ENCODE measurements around the gene ALPL. TPM values are rescaled to one million over a fixed set of nuclear protein-coding genes. Genes with fewer than 3 reads are reported as not detected.

The ALPL gene
- total and polyA plus RNA-seq, 7 donors, result 0.73 to 2.0 (median 1.3) TPM

DNA sequence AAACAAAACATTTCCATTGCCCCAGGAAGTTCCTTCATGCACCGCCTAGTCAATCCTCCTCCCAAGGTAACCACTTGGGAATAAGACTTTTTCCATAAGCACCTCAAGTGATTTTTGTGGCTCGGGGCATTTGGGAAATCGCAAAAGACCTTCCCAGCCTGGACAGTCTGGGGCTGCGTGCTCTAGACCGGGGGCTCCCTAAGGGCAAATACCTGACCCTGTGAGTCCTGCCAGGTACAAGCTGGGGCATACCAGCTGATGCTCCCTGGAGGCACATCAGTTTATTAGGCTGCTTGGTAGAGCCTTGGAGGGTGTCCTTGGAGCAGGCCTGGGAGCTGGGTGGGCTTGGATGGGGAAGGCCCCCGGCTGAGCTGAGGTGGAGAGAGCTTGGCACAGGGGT, 34.4 kb downstream of the ALPL start:
- no peak overlapping the region for H3K27ac ChIP-seq
- peaks cover 0 to 19% (median 0%) of the 10 kb centered on the region in 3 donors for H3K27me3 ChIP-seq (ENCODE audit: insufficient read depth in 3 of 3, low read length in 2 of 3)
- H3K4me1 ChIP-seq, result no peaks in the 10 kb centered on the region
- H3K9me3 ChIP-seq, result no peaks in the 10 kb centered on the region
- intact Hi-C loops (cut with DNase I), result no loop called here
- no peak for TF ChIP-seq CTCF (IDR thresholded peaks at IDR 0.05)
- DNase-seq (no peak), ATAC-seq (no peak)
- no peaks in the 10 kb centered on the region for H3K36me3 ChIP-seq (ENCODE audit: insufficient read depth in 1 of 2, low read depth in 1 of 2)
- H3K4me3 ChIP-seq, result no peak overlapping the region
- 82 to 89% (median 88%) methylated on average over 6 of the region's 6 CpGs for WGBS, 3 donors

DNA sequence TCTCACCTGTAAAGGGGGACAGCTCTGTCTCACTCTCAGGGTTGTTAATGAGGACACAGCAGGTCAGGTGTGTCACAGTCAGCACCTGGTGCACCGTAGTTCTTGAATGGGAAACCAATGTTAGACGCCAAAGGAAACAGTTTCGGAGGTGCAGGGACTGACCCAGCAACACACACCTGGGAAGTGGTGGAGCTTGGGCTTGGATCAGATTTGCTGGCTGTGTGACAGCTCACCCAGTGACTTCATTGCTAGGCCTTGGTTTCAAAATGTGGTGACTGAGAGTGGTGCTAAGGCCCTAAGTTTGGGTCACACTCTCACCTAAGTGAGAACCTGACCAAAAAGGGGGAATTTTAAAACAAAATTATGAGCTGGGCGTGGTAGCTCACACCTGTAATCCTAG, 34.9 kb downstream of the ALPL start:
- Histone ChIP-seq H3K27me3 (ENCODE audit: insufficient read depth in 3 of 3, low read length in 2 of 3) (peaks cover 0 to 16% (median 0%) of the 10 kb centered on the region in 3 donors), H3K36me3 (ENCODE audit: insufficient read depth in 1 of 2, low read depth in 1 of 2) (no peaks in the 10 kb centered on the region), H3K9me3 (no peaks in the 10 kb centered on the region), H3K4me3 (no peak overlapping the region), H3K4me1 (no peaks in the 10 kb centered on the region), H3K27ac (no peak overlapping the region)
- DNase-seq (no peak), ATAC-seq (no peak)
- no peak for TF ChIP-seq CTCF (IDR thresholded peaks at IDR 0.05)
- intact Hi-C loops (cut with DNase I), result no loop called here
- WGBS, 3 donors, result 91 to 95% (median 92%) methylated on average over 4 of the region's 4 CpGs

- H3K4me1 ChIP-seq, result no peaks in the 10 kb centered on the region
- H3K27me3 ChIP-seq (ENCODE audit: insufficient read depth in 3 of 3, low read length in 2 of 3), result peaks cover 0 to 4% (median 2%) of the 10 kb centered on the region in 3 donors
- H3K9me3 ChIP-seq, result no peaks in the 10 kb centered on the region
- H3K36me3 ChIP-seq (ENCODE audit: insufficient read depth in 1 of 2, low read depth in 1 of 2), result no peaks in the 10 kb centered on the region
- TF ChIP-seq CTCF (IDR thresholded peaks at IDR 0.05), result no peak
- intact Hi-C loops (cut with DNase I), result no loop called here
- no peak for ATAC-seq
- no peak overlapping the region for H3K4me3 ChIP-seq
- WGBS, 3 donors, result 68 to 78% (median 73%) methylated on average over 11 of the region's 11 CpGs
- DNase-seq, result no peak
- H3K27ac ChIP-seq, result no peak overlapping the region
Observed at GRCh38 chr1:21546122-21546825, 37.1 kb downstream of the ALPL start.

GRCh38 chr1:21547876-21548275, 38.7 kb downstream of the ALPL start:
- no peaks in the 10 kb centered on the region for H3K9me3 ChIP-seq
- no peaks in the 10 kb centered on the region for H3K4me1 ChIP-seq
- no peaks in the 10 kb centered on the region for H3K36me3 ChIP-seq (ENCODE audit: insufficient read depth in 1 of 2, low read depth in 1 of 2)
- TF ChIP-seq CTCF (IDR thresholded peaks at IDR 0.05), result no peak
- 58 to 63% (median 62%) methylated on average over 5 to 11 of the region's 11 CpGs for WGBS, 3 donors
- no peak for ATAC-seq
- no peak for DNase-seq
- peaks cover 0 to 8% (median 2%) of the 10 kb centered on the region in 3 donors for H3K27me3 ChIP-seq (ENCODE audit: insufficient read depth in 3 of 3, low read length in 2 of 3)
- H3K4me3 ChIP-seq, result no peak overlapping the region
- H3K27ac ChIP-seq, result no peak overlapping the region
- intact Hi-C loops (cut with DNase I), result no loop called here

DNA sequence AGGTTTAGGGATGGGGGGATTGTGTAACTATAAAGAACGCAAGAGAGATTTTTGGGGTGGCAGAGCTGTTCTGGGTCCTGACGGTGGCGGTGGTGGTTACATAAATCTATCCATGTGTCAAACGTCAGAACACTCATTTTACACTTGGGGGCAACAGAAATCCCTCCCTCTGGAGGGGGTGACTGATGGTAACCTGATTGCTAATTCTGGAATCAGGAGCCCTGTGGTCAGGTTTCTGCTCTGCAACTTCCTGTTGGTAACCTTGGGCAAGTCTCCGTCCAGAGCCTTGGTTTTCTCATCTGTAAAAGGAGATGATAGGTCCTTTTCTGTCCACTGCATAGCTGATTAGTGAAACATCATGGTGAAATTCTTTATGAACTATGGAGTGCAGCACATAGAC, 40.9 kb downstream of the ALPL start:
- Histone ChIP-seq H3K27ac (no peak overlapping the region), H3K27me3 (ENCODE audit: insufficient read depth in 3 of 3, low read length in 2 of 3) (peaks cover 0 to 20% (median 2%) of the 10 kb centered on the region in 3 donors), H3K9me3 (no peaks in the 10 kb centered on the region), H3K36me3 (ENCODE audit: insufficient read depth in 1 of 2, low read depth in 1 of 2) (no peaks in the 10 kb centered on the region), H3K4me3 (no peak overlapping the region), H3K4me1 (no peaks in the 10 kb centered on the region)
- WGBS, 3 donors, result 47 to 62% (median 53%) methylated on average over 5 of the region's 5 CpGs
- TF ChIP-seq CTCF (IDR thresholded peaks at IDR 0.05), result no peak
- DNase-seq, result no peak
- ATAC-seq, result no peak
- intact Hi-C loops (cut with DNase I), result no loop called here
